Endothelial cell of hepatic sinusoid (primary cell): Measurements from ENCODE around the gene FAM107B.

Source experiments
- in situ Hi-C: cut with HindIII; loops from 2 replicates; pipeline ENCODE4 v1.10.0; 2017; ENCODE audit warnings: low sequenced_read_pairs

The FAM107B gene

DNA sequence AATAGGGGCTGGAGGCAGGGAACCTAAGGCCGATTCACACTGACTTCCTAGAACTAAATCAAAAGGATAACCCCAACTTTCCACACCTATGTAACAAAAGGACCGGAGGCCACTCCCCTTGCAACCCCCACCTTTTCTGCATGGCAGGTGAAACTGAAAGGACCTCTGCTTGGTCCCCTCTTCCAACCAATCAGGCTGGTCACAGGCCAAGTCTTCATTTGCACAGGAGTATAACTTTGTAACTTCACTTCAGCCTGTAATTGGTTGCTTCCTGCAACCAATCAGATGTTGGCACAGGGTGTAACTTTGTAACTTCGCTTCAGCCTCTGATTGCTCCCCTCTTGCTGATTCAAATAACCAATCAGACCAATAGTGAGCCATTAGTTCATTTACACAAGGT, 190.0 kb downstream of the FAM107B start:
- in situ Hi-C loops = no loop called here

- in situ Hi-C loops = no loop called here
These were observed 190.7 kb downstream of the FAM107B start for GRCh38 chr10:14583967-14584366.

GRCh38 chr10:14583252-14583651, 191.4 kb downstream of the FAM107B start:
- in situ Hi-C loops = no loop called here

- in situ Hi-C loops = no loop called here
These were observed 193.0 kb downstream of the FAM107B start for GRCh38 chr10:14581553-14582321.

- in situ Hi-C loops = no loop called here
These were observed 193.9 kb downstream of the FAM107B start for GRCh38 chr10:14580671-14581332.

GRCh38 chr10:14579405-14579804, 195.3 kb downstream of the FAM107B start:
- in situ Hi-C loops = no loop called here

GRCh38 chr10:14578060-14578952, 196.4 kb downstream of the FAM107B start:
- in situ Hi-C loops = no loop called here

GRCh38 chr10:14574885-14575284, 199.8 kb downstream of the FAM107B start:
- in situ Hi-C loops = no loop called here

GRCh38 chr10:14574291-14574690, 200.4 kb downstream of the FAM107B start:
- in situ Hi-C loops = no loop called here

DNA sequence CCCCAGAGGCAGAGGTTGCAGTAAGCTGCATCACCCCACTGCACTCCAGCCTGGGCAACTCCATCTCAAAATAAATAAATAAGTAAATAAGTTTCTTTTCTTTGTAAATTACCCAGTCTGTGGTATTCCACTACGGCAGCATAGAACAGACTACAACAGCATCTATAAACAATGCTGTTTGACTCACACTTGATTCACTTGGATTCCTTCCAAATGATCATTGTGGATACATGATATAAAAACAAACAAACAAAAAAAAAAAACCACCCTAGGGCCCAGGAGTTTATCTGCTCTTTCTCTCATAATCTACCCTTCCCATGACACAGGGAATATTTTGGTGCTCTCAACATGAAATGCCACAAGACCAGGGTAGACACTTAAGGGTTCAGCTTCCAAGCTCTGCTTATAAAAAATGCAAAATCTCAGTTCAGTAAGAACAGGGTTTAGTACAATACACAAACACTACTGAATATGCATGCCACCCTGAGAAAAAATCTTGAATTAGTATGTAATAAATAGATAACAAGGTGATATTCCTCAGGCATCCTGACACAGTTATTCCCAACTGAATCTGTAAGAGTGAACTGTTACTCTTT, 200.9 kb downstream of the FAM107B start:
- in situ Hi-C loops = no loop called here

- in situ Hi-C loops = no loop called here
These were observed 201.9 kb downstream of the FAM107B start for GRCh38 chr10:14572811-14573210.

DNA sequence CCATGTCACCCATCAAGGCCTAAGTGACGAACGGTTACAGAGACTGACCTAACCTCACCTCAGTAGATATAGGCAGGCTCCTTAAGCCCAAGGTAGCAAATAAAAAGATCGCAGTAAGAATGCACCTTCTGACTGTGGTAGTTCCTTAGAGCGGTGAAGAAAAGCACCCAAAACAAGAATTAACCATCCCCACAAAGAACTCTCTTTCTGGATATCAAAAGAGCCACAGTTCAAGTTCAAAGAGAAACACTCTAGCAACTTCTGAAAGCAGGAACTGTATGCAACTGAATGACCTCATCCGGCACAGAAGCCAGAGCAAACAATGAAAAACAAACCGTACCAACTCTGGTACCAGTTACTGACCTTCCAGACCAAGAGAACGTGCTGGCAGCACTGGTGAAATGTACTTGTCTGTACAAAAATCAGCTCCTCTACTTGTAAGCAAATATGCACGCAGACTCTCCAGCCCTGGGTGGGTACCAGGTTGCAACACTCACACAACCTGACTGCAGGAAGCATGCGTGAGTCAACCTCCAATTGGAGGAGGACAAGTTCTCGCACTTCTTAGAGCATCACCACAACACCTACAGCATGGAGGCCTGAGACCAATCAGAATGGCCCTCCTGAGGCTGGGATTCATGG, 202.7 kb downstream of the FAM107B start:
- in situ Hi-C loops = no loop called here

- in situ Hi-C loops = no loop called here
These were observed 203.9 kb downstream of the FAM107B start for GRCh38 chr10:14570800-14571199.

GRCh38 chr10:14569274-14570060, 205.2 kb downstream of the FAM107B start:
- in situ Hi-C loops = no loop called here

DNA sequence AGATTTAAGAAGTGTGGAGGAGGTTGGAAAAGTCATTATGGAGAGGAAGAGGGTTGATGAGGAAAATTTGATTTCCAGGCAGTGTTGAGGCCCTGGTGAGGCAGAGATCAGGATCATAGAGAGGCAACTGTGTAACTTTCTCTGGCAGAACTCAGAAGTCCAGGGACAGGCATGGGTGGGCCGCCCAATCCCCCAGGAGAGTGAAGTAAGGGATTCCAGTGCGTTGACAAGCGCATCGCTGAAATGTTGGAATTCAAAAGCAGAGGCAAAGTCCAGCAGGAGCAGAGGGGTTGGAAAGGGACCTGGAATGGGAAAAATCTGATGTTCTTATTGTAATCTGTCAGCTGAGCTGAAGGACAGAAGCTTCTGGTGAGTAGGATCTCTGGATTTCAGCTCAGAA, 207.3 kb downstream of the FAM107B start:
- in situ Hi-C loops = no loop called here

DNA sequence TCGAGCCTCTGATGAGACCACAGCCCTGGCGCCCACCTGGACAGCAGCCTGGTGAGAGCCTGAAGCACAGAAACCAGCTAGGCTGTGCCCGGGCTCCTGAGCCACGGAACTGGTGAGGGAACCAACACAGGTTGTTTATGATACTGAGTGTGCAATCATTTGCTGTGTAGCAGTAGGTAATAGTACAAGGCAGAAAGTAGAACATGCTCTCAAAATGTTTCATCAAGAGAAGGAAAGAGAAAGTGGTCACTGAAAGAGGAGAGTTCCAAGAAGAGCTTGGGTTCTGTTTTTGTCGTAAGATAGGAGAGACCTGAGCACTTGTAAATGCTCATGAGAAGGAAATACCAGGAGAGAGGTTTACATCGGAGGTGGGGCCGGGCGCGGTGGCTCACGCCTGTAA, 208.2 kb downstream of the FAM107B start:
- in situ Hi-C loops = no loop called here

DNA sequence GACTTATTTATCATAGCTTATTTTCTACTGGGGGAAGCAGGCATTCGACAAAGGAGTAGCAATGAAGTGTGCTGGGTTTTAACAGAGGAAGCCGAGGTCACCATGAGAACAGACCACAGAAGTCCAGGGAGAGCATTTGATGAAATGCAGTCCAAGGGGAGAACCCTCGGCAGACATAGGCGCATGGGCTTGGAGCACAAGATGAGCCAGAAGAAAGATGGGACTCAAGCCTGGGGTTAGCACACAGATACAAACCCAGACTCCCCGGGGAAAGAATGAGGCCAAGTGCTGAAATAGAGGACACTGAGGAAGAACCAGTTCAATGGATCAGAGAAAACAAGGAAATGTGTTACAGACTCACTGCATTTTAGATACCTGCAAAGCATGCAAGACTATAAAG, 209.5 kb downstream of the FAM107B start:
- in situ Hi-C loops = no loop called here

DNA sequence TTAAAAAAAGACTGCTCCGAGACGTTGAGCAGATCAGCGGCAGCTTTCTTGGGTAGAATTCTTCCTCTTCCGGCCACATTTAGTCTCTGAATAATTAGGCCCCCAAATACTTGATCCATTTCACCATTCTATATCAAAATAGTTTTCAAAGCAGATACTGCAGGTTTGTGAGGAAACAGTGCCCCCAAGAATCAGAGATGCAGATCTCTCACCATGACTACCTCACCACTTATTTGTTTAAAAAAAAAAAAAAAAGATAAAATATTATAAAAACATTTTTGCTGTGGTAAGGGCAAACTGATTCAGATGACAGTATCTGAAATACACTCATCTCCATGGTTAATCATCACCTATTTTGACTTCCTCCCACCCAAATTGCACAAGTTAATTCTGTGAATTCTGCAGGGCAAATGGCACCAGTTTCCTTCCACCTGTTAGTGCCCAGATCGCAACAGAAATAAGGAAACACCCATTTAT, 210.4 kb downstream of the FAM107B start:
- in situ Hi-C loops = no loop called here

GRCh38 chr10:14563359-14563940, 211.2 kb downstream of the FAM107B start:
- in situ Hi-C loops = no loop called here

DNA sequence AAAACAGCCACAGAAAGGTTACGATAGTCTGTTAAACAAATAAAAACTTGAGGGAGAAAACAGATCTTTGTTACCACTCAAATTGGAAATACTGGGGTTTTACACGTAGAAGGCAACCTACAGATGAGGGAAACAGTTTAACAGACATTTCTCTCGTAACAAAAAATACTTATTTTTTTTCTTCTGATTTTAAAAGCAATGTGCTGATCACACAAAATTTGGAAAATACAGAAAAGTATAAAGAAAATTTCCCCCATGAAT, 211.7 kb downstream of the FAM107B start:
- in situ Hi-C loops = no loop called here
